GM12891 (cell line): ENCODE results near the gene TIMM10B.

Experiments
- POLR2A ChIP-seq: IDR thresholded peaks from 2 replicates; pipeline ENCODE4 v1.6.1; 2011; ENCODE audit warnings: low read depth, low read length, control low read depth
- POLR2AphosphoS5 ChIP-seq: IDR thresholded peaks from 2 replicates; pipeline ENCODE4 v1.6.1; 2011; ENCODE audit warnings: low read depth, low read length, control low read depth
- TAF1 ChIP-seq: IDR thresholded peaks from 2 replicates; pipeline ENCODE4 v1.6.1; 2011; ENCODE audit warnings: low read depth, low read length, control low read depth

DNA sequence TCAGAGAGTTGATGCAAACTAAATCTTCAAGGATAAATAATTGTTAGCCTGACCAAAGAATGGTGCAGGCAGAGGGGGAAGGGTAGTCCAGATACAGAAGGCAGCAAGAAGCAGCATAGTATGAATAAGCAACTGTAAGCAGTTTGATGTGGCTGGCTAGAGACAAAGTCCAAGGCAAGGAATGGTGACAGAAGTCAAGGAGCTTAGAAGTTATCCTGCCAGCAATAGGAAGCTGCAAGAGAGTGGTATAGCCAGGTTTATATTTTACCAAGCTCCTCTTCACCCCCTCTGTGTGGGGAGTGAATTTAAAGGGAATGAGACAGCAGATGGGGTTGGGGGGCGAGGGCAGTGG, 22.2 kb upstream of the TIMM10B start:
- TF ChIP-seq POLR2A (no peak), POLR2AphosphoS5 (no peak), TAF1 (no peak)
